ENCODE data around the gene ZNF283.
"Not testable (repeated sequence)": the region's sequence is repeated elsewhere in the genome, so short reads cannot be mapped to it uniquely, and the experiment has no call there.

The ZNF283 gene

DNA sequence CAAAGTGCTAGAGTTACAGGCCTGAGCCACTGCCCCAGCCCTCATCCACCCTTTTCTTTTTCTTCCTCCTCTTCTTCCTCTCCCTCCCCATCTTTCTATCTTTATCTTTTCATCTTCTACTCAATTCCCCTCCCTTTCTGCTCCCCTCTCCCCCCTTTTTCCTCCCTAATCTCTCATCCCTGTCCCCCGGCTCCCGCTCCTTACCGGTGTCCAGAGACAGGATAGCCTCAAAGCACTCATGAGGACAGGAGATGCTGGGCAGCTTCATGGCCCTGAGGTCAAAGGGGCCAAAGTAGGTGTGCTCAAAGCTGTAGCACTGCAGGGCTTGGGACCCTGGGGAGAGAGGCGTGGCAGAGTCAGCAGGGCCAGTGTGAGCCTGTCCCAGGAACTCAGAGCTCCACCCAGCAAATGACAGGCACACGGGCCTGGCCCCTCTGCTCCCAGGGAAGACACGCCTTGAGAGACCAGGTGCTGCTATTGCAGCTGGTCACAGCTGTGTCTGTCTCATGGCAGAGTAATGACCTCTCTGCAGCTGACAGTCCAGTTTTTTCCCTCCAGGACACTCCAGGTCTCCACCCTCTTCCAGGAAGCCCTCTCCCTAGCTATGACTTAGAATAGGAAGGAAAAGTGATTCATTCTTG lies 27.5 kb upstream of the ZNF283 start:
- DNase-seq (ENCODE audit: low read depth in 3 of 3) = no peak

DNA sequence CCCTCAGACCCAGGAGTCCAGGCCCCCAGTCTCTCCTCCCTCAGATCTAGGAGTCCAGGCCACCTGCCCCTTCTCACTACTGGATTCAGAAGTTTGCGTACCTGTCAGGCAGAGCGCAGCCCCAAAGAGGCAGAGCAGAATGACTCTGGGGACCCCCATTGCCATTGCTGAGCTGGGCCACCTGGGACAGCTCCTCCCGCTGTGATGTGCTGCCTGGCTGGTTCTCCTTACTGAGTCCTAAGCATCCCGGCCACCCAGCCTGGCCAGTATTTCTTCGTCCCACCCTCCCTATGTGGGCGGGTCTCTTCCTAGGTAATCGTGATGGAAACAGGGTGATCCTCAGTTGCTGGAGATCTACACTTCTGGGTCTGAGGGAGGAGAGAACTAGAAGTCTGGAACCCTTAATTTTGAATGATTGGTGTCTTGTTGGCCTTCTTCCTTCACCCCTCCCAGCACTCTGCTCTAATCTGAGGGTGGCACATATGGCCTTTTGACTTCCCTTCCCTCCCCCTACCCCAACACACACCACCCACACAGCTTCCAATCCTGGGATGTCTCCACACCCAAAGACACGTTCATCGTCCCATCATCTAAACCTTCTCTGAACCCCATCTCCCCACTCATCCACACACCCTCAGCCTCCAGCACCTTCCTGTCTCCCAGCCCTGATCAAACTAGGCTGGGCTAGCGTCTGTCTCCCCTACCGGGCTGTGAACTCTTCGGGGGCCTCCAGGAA lies 24.7 kb upstream of the ZNF283 start, which contains the start of gene LYPD5:
Gene LYPD5, minus strand, starts transcription at position 232 of the 736 bp plus-strand sequence. Its CDS starts 67 bp downstream, at position 165.
- no peak for DNase-seq (ENCODE audit: low read depth in 3 of 3)

DNA sequence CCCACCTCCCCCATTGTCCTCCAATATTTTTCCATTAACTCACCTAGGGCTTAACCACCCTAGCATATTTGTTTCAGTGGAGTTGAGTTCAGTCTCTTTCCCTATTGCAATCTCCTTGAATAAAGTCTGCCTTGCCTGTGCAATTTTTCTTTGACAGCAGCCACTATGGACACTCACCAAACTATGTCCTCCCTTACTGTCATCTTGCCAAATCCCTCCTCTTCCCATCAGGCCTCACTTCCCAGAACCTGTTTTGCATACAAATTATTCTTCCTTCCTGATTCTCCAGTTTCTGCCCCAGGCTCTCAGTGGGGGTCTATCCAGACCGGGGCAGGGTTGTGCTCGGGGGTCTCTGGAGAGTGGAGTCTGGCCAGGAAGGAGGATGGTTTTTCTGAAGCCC lies 22.7 kb upstream of the ZNF283 start:
- no peak for DNase-seq (ENCODE audit: low read depth in 3 of 3)

DNA sequence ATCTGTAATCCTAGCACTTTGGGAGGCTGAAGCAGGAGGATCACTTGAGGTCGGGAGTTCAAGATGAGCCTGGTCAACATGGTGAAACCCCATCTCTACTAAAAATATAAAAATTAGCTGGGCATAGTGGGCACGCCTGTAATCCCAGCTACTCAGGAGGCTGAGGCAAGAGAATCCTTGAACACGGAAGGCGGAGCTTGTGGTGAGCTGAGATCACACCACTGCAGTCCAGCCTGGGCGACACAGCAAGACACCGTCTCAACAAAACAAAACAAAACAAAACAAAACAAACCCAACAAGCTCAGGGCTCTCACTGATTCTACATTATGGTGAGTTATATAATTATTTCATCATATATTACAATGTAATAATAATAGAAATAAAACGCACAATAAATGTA lies 20.7 kb upstream of the ZNF283 start:
- not testable (repeated sequence) for DNase-seq (ENCODE audit: low read depth in 3 of 3)

DNA sequence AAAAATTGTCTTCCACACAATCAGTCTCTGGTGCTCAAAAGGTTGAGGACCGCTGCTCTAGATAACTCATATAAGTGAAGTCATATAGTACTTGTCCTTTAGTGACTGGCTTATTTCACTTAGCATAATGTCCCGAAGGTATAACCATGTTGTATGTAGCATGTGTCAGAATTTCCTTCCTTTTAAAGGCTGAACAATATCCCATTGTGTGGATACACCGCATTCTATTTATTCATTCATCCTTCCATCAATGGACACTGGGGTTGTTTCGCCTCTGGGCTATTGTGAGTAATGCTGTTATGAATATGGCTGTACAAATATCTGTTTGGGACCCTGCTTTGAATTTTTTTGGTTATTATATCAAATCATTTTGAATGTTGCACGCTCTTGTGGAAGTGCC lies 20.3 kb upstream of the ZNF283 start:
- no peak for DNase-seq (ENCODE audit: low read depth in 3 of 3)

DNA sequence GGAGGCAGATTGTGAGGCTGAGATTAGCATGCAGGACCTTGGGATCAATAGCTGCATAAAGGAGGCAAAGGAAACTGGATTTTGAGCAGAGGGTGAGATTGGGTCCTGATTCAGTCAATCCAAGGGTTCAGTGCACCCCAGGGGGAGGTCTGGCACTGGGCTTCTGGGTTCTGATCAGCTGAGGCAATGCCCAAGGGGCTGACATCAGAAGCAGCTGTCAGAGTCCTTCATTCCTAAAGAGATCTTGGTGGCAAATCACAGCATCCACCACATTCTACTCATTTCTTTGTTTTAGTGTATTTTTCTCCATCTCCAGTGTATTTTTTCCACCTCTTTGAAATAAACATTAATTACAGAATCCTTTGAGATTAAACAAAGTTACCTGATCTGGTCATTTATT lies 19.5 kb upstream of the ZNF283 start:
- no peak for DNase-seq (ENCODE audit: low read depth in 3 of 3)

DNA sequence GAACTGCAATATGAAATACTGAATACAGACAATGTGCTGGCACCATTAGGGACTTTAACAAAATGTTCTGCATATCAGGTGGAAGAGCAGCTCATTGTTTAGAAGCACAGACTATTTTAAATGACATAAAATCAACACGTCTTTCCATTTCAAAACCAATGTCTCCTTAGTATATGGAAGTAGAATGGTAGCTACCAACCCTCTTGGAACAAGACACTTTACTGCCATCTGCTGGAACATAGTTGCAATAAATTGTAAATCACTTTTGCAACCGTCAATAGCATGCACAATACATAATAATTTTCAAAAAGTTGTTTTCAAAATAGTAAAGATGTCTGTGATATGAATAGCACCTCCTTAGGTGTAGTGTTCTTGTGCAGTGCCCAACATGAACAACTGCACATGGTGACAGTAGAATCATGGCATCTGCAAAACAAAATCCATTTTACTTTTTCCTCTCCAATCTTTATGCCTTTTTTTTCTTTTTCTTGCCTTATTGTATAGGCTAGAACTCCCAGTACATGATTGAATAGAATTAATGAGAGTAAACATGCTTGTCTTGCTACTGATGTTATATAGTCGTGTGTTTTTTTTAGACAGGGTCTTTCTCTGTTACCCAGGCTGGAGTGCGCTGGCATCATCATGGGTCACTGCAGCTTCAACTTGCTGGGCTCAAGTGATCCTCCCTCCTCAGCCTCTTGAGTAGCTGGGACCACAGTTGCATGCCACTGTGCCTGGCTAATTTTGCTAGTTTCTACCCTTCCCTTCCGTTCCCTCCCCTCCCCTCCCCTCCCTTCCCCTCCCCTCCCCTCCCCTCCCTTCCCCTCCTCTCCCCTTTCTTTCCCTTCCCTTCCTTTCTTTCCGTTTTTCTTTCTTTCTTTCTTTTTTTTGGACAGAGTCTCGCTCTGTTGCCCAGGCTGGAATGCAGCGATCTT lies 17.1 kb upstream of the ZNF283 start:
- DNase-seq (ENCODE audit: low read depth in 3 of 3) = no peak

DNA sequence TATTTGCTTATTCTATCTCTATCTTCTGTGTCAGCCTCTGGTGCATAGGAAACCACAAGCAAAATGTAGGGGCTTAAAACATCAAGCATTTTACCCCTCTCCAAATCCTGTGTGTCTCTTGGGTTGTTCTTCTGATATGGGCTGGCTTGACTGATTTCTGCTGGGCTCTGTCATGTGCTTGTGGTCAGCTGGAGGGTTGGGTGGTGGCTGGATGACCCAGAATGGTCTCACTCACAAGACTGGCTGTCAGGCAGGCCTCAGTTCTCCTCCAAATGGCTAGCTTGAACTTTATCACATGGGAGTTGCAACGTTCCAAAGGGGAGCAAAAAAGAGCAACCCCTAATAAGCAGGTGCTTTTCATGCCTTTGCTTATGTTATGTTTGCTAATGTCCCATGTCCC lies 15.3 kb upstream of the ZNF283 start:
- DNase-seq (ENCODE audit: low read depth in 3 of 3) = no peak

DNA sequence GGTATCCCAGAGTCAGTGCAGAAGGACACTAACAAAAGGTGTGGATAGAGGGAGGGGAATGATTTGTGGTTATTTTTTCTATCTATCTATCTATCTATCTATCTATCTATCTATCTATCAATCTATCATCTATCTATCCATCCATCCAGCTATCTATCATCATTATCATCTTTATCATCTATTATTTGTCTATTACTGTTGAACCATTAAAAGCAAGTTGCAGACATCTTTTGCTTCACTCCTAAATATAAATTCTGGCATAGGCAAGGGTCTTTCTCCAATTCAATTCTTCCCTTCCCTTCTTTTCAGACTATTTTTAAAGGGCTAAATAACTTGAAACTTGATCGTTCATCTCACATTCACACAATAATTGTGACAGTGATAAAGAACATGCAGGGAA lies 14.9 kb upstream of the ZNF283 start:
- no peak for DNase-seq (ENCODE audit: low read depth in 3 of 3)

DNA sequence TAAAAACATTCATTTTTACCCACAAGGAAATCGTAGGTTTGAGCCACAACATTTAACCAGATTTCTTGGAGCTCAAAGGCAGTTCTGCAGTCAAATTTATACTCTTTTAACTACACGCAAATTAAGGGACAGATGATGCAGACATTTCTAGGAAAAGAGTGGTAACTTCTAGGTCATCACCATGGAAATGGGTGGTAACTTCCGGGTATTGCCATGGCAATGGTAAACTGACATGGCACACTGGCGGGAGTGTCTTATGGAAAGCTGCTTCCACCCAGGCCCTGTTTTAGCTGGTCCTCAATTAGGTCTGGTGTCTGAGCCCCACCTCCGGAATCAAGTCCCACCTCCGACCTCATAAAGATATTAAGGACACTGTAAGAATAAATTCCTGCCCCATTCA lies 14.4 kb upstream of the ZNF283 start:
- no peak for DNase-seq (ENCODE audit: low read depth in 3 of 3)

DNA sequence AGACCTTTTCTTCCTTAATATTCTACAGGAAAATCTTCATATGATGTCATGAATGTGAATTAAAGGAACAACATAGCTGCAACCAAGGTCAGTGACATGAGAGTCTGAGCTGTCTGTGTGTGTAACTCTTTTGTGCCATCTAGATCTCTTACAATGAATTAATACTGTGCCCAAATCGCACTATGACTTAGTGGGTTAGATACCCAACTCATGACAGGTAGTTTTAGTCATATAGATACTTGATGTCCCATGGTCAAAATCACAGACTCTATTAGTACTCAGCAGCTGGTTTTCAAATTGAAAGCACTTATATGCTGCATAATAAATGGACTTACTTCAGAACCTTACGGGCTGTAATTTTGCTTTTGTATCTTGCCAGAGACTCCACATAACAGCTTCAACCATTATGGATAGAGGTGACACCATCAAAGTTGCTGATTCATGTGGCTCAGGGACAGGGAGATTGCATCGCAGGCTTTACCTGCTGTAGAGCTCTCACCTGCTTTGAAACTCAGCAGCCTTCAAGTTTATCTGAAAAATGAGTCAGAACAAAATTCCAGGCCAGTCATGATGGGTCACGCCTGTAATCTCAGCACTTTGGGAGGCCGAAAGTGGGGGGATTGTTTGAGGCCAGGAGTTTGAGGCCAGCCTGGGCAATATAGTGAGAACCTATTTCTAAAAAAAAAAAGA lies 12.3 kb upstream of the ZNF283 start:
- no peak for DNase-seq (ENCODE audit: low read depth in 3 of 3)

DNA sequence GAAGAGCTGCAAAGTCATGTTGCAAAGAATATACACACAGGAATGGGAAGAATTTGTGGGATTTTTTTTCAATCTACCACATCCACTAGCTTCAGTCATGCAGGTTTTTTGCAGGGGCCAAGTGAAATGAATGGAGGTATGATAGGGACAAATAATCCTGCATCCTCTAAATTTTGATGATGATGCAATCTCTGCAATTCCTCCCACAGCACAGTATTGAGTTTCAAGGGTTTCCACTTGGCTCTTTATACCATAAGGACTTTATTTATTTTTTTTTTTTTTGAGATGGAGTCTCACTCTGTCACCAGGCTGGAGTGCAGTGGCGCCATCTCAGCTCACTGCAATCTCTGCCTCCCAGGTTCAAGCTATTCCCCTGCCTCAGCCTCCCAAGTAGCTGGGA lies 9.7 kb upstream of the ZNF283 start:
- DNase-seq (ENCODE audit: low read depth in 3 of 3) = not testable (repeated sequence)

DNA sequence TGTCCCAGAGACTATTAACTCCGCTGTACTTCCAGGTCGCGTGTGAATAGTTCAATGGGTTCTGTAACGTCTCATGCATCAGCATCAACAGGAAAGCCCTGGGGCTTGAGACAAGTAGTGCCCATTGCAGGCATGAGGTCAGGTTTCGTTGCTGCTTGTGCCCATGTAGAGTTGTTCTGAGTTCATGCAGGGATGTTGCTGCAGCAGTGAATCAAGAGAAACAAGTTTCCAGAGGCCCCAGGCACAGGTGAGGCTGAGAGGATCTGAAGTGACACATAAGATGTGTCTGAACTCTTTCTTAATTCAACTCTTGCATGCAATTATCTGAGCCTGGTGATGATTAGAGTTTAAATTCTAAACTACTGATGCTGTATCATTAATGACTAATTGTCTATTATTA lies 8.6 kb upstream of the ZNF283 start:
- DNase-seq (ENCODE audit: low read depth in 3 of 3) = no peak

DNA sequence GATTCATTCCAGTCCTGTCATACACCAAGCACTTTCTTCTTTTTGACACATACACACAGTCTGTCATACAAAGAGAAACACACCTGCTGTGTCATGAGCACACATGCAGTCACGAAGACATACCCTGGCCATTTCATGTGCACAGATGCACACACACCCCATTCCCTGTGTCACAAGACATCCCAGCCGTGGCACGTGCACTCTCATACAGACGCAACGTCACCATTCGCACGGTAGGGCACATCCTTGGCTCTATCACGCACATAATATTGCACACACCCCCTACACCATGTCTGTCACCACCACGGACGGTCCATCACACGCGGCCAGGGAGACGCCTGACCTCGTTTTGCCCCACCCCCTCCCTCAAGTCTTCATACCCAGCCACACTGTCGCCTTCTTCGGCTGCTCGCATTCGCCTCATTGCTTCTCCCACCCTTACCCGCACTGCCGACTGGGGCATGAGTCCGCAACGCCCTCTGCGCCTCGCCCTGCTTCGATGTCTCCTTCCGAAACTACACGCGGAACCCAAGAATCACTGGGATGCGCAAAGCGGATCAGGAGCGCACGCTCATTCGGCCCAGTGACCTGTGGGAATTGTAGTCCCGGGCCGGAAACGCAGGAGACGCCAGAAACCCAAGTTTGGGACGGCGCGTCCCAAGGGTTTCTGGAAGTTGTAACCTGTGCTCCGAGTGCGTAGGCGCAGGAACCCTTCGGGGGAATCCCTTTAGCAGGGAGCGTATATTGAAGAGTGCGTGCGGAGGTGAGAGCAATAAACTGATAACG lies 6.8 kb upstream of the ZNF283 start:
- peak in 2 of 3 experiments; percentile 12 to 28 for DNase-seq (ENCODE audit: low read depth in 3 of 3)

DNA sequence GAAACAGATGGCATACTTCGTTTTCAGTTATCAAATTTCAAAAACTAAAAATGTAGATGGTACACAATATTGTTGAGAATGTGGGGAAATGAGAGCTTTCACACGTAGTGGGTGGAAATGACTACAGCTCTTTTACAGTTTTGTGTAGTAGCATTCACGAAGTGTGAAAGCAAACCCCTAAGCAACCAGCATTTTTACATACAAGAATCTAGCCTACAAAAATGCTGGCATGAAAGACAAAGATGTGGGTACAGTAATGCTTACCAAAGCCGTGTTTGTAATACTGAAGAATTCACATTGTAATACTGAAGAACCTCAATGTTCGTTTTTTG lies 6.3 kb upstream of the ZNF283 start:
- no peak for DNase-seq (ENCODE audit: low read depth in 3 of 3)

DNA sequence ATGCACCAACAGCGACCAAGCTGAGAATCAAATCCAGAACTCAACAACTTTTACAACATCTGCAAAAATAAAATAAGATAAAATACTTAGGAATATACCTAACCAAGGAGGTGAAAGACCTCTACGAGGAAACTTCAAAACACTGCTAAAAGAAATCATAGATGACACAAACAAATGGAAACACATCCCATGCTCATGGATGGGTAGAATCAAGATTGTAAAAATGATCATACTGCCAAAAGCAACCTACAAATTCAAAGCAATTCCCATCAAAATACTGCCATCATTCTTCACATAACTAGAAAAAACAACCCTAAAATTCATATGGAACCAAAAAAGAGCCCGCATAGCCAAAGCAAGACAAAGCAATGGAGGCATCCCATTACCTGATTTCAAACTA lies 3.3 kb upstream of the ZNF283 start:
- DNase-seq (ENCODE audit: low read depth in 3 of 3) = not testable (repeated sequence)

DNA sequence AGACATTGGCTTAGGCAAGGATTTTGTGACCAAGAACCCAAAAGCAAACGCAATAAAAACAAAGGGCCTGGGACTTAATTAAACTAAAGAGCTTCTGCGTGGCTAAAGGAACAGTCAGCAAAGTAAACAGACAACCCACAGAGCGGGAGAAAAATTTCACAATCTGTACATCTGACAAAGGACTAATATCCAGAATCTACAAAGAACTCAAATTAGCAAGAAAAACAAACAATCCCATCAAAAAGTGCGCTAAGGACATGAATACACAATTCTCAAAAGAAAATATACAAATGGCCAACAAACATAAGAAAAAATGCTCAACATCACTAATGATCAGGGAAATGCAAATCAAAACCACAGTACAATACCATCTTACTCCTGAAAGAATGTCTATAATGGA lies 2.5 kb upstream of the ZNF283 start:
- DNase-seq (ENCODE audit: low read depth in 3 of 3) = not testable (repeated sequence)

DNA sequence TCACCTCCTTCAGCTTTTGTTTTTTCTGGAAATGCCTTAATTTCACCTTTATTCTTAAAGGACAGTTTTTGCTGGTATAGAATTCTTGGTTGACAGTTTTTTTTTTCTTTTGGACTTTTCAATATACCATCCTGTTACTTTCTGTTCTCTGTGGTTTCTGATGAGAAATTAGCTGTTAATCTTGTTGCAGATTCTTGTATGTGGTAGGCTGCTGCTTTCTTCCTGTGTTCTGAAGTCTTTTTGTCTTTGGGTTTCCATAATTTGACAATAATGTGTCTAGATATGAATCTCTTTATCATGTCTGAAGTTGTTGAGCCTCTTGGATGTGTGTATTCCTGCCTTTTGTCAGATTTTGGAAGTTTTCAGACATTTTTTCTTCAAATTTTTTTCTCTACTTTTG lies 12.0 kb downstream of the ZNF283 start:
- DNase-seq (ENCODE audit: low read depth in 3 of 3) = no peak

DNA sequence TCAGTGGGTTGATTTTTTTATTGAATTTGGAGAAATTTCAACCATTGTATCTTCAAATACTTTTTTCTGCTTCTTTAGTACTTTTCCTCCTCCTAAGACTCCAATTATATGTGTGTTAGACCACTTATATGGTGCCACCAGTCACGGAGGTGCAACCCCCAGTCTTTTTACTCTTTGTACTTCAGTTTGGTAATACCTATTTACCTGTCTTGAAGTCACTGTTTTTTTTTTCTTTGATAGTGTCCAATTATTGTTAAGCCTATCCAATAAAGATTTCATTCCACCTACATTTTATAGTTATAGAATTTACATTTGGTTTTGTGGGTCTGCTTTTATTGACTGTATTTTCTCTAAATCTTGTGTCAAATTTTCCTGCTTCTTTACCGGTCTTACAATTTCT lies 14.9 kb downstream of the ZNF283 start:
- DNase-seq (ENCODE audit: low read depth in 3 of 3) = no peak

DNA sequence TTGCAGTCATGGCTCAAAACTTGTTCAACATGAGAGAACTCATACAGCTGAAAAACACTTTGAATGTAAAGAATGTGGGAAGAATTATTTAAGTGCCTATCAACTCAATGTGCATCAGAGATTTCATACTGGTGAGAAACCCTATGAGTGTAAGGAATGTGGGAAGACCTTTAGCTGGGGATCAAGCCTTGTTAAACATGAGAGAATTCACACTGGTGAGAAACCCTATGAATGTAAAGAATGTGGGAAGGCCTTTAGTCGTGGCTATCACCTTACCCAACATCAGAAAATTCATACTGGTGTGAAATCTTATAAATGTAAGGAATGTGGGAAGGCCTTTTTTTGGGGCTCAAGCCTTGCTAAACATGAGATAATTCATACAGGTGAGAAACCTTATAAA lies 20.1 kb downstream of the ZNF283 start:
- no peak for DNase-seq (ENCODE audit: low read depth in 3 of 3)

DNA sequence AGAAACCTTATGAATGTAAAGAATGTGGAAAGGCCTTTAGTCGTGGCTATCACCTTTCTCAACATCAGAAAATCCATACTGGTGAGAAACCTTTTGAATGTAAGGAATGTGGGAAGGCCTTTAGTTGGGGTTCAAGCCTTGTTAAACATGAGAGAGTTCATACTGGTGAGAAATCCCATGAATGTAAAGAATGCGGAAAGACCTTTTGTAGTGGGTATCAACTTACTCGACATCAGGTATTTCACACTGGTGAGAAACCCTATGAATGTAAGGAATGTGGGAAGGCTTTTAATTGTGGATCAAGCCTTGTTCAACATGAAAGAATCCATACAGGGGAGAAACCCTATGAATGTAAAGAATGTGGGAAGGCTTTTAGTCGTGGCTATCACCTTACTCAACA lies 20.8 kb downstream of the ZNF283 start:
- no peak for DNase-seq (ENCODE audit: low read depth in 3 of 3)

Measured in stimulated activated CD4-positive, alpha-beta T cell treated with anti-CD3 and anti-CD28 coated beads, TNF-alpha, amount 100 ng/mL, for 4 hours (primary cell).